Measurements from ENCODE around the gene OR6B3. TPM values are rescaled to one million over a fixed set of nuclear protein-coding genes. Genes with fewer than 3 reads are reported as not detected.
"Not testable (repeated sequence)": the region's sequence is repeated elsewhere in the genome, so short reads cannot be mapped to it uniquely, and the experiment has no call there.

Gene OR6B3
- total RNA-seq, 1 donor from 2014 or later, result not detected

- DNase-seq (ENCODE audit: low spot score), result no peak
- intact Hi-C loops (cut with DNase I), result no loop called here
Observed at GRCh38 chr2:240048237-240048636, 5.1 kb downstream of the OR6B3 start.

DNA sequence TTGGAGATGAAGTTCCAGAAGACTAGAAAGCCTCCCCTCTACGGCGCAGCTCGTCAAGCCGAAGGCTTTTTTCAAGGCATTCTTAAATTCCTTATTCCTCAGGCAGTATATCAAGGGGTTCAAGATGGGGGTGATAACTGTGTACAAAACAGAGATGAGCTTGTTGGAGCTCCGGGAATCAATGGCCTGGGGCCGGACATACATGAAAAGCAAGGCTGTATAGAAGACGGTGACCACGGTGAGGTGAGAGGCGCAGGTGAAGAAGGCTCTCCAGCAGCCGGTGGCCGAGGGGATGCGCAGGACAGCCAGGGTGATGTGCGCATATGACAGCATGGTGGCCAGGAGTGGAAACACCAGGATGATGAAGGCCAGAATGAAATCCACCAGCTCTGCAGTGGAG, 8.2 kb downstream of the OR6B3 start:
- no peak for DNase-seq (ENCODE audit: low spot score)
- intact Hi-C loops (cut with DNase I), result no loop called here

- DNase-seq (ENCODE audit: low spot score); intact Hi-C loops (cut with DNase I): not testable (repeated sequence)
Observed at GRCh38 chr2:240044096-240044495, 9.2 kb downstream of the OR6B3 start.

- no peak for DNase-seq (ENCODE audit: low spot score)
- intact Hi-C loops (cut with DNase I), result no loop called here
Observed at GRCh38 chr2:240043279-240043989, 9.9 kb downstream of the OR6B3 start.

GRCh38 chr2:240042740-240043139, 10.6 kb downstream of the OR6B3 start:
- intact Hi-C loops (cut with DNase I), result no loop called here
- no peak for DNase-seq (ENCODE audit: low spot score)

GRCh38 chr2:240041363-240041762, 12.0 kb downstream of the OR6B3 start:
- DNase-seq (ENCODE audit: low spot score), result no peak
- intact Hi-C loops (cut with DNase I), result no loop called here

DNA sequence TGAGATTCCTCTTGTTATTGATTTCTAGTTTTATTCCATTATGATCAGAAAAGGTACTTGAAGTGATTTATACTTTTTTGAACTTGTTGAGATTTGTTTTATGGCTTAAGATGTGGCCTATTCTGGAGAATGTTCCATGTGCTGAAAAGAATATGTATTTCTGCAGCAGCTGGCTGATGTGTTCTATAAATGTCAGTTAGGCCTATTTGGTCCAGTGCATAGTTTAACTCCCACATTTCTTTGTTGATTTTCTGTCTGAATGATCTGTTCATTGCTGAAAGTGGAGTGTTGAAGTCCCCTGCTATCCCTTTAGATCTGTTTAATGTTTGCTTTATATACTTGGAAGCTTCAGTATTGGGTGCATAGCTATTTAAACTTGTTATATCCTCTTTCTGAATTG, 16.0 kb downstream of the OR6B3 start:
- intact Hi-C loops (cut with DNase I), result no loop called here
- no peak for DNase-seq (ENCODE audit: low spot score)

GRCh38 chr2:240033330-240033678, 20.0 kb downstream of the OR6B3 start:
- no peak for DNase-seq (ENCODE audit: low spot score)
- intact Hi-C loops (cut with DNase I), result no loop called here

DNA sequence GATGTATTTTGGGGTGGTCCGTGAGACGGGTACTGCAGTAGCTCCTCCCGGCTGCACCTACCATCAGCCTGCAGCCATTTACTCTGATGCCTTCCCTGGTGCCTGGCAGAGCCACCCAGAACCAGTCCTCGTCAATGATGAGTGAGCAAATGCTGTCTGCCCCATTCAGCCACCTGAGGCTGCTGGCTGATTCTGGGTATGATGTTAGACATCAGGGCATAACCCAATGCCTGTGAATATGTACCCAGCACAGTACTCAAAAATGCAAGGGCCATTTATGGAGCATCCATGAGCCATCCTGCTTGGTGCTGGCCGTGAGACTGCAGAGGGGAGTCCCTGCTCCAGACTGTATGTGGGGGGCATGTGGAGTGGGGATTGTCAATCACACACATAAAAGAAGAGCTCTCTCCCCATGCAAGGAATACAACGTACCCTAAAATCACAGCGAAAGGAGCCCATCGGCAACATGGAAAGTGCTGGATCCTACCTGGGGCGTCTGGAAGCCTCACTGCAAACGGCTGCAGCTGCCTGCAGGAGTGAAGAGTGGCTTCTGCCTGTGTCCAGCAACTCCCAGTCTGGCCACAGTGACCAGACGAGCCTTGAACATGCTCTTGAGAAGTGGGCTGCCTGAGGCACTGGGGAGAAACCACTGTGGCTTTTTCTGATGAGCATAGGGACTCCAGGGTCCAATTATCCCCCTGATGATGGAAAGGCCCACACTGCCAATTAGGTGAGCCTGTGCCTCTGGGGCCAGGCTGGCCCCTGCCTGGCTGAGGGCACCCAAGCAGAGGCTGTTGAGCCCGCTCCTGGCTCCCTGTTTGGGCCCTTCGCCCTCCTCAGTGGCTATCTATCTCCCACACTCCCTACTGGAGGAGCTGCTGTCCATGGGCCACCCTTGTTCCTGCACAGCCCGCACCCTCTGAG, 20.7 kb downstream of the OR6B3 start:
- intact Hi-C loops (cut with DNase I), result no loop called here
- no peak for DNase-seq (ENCODE audit: low spot score)

DNA sequence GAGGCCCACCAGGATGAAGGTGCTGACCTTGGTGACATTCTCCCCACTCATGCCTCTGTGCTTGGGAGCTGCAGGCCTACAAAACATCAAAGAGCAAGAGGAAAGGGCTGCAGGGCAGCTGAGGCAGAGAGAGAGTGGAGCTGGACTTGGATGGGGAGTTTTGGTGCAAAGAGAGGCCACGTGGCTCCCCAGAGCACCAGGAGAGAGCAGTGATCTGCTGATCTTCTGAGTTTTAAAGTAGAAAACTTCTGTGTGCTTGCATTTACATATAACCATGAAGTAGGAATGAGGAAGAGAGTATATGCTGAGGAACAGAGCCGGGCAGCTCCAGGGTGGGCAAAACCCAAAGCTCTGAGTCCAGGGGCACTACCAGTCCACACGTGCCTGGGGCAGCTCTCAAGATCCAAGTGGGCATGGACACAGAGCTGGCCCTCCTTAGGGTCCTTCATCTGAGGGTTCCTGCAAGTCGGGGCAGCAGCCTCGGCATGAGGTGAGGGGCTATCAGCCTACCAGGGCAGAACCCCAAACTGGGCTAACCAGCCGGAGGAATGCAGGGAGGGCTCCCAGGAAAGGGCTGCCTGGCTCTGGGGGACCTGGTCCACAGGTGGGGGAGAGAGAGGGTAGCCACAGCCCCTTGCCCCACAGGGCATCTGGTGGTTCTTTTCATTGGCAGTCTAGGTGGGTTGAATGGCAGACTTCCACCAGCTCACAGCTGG, 22.8 kb downstream of the OR6B3 start, which contains the start of gene OR6B2:
Gene OR6B2 (minus strand): TSS at position 51 of the 716 bp plus-strand sequence. CDS start 0 bp downstream, at position 51.
- DNase-seq (ENCODE audit: low spot score), result no peak

GRCh38 chr2:240024766-240025165, 28.6 kb downstream of the OR6B3 start:
- no peak for DNase-seq (ENCODE audit: low spot score)
- intact Hi-C loops (cut with DNase I), result loop anchor here (10.0 kb wide), 1 partner anchor 560 kb away; the partner anchor contains the start of gene CAPN10

More for the DNA sequence above, 22.8 kb downstream of the OR6B3 start, which contains the start of gene OR6B2:
- intact Hi-C loops (cut with DNase I), result no loop called here

- intact Hi-C loops (cut with DNase I), result loop anchor here (10.0 kb wide), 1 partner anchor 561 kb away; the partner anchor contains the start of gene CAPN10
- no peak for DNase-seq (ENCODE audit: low spot score)
Observed at GRCh38 chr2:240023792-240024191, 29.5 kb downstream of the OR6B3 start.

GRCh38 chr2:240021488-240022104, 31.7 kb downstream of the OR6B3 start:
- intact Hi-C loops (cut with DNase I), result loop anchor here (10.0 kb wide), 1 partner anchor 563 kb away; the partner anchor contains the start of gene CAPN10
- DNase-seq (ENCODE audit: low spot score), result no peak

- no peak for DNase-seq (ENCODE audit: low spot score)
- intact Hi-C loops (cut with DNase I), result no loop called here
Observed at GRCh38 chr2:240018071-240018750, 35.1 kb downstream of the OR6B3 start.

- DNase-seq (ENCODE audit: low spot score), result no peak
- intact Hi-C loops (cut with DNase I), result no loop called here
Observed at GRCh38 chr2:240014327-240014726, 39.0 kb downstream of the OR6B3 start.

DNA sequence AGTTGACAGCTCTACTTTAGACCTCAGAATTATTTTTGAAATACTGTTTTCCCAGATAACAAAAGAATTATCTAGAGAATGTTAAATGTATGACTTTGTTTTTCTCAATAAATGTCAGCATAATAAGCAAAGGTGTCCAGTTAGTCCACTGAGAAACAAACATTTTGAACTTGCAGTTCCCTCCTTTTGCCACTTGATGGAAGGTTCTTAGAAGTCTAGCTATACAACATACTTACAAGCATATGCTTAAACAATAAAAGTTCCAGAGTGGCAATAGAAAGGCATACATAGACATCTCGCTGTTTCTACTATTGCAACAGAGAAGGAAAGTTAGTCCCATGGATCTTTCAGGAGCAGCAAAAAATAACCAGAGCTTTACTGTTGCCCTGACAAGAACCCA, 40.0 kb downstream of the OR6B3 start:
- intact Hi-C loops (cut with DNase I), result no loop called here
- no peak for DNase-seq (ENCODE audit: low spot score)

- intact Hi-C loops (cut with DNase I), result no loop called here
- no peak for DNase-seq (ENCODE audit: low spot score)
Observed at GRCh38 chr2:240002983-240003382, 50.3 kb downstream of the OR6B3 start.

DNA sequence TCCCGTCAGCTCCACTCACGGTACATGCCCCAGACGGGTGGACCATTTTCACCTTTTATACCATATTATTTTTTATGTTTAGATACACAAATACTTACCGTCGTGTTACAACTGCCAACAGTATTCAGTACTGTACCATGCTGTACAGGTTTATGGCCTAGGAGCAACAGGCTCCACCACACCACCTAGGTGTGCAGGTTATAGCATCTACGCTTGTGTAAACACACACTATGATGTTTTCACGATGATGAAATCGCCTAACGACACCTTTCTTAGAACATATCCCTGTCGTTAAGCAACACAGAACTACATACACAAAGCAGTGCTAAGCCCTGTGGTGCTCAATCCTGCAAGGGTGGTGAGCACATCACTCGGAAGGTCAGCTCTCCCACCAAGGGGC, 52.6 kb downstream of the OR6B3 start:
- intact Hi-C loops (cut with DNase I), result no loop called here
- no peak for DNase-seq (ENCODE audit: low spot score)

Data from cardiac septum (tissue), 1 donor.